GM10248 (cell line): ENCODE results near the gene ZDHHC14.
"Not testable (repeated sequence)": the region's sequence is repeated elsewhere in the genome, so short reads cannot be mapped to it uniquely, and the experiment has no call there.

ENCODE experiments used
- CTCF ChIA-PET: fragments of 300-600 bp; sonication (Branson Sonifier 250); formaldehyde crosslinking; extraction: SDS; loops from one replicate; lab custom pipeline; 2021; ENCODE audit warnings: antibody characterized with exemption; lab: Yijun Ruan, JAX
- POLR2A ChIA-PET: fragments of 350-650 bp; sonication (Branson Sonifier 250); formaldehyde crosslinking; extraction: SDS; loops from one replicate; lab custom pipeline; 2020; ENCODE audit warnings: antibody characterized with exemption; lab: Yijun Ruan, JAX
- DNase-seq: peaks from one replicate; pipeline ENCODE4 v3.0.0; 2012; ENCODE audit errors: extremely low spot score
- CTCF ChIP-seq: IDR thresholded peaks from 2 replicates; pipeline ENCODE4 v1.5.1; 2012; ENCODE audit warnings: mild to moderate bottlenecking, low read depth; ENCODE audit errors: extremely low read depth, missing control alignments, control extremely low read depth

The ZDHHC14 gene

GRCh38 chr6:157459327-157459726 lies 78.3 kb downstream of the ZDHHC14 start:
- CTCF ChIA-PET: no interaction called here
- no peak for TF ChIP-seq CTCF
- no peak for DNase-seq
- POLR2A ChIA-PET: no interaction called here

- POLR2A ChIA-PET: no interaction called here
- no peak for DNase-seq
- no peak for TF ChIP-seq CTCF
- CTCF ChIA-PET: interaction anchor here (1.3 to 1.8 kb wide), 3 partner anchors 19 to 102 kb away, joined by 3 to 7 read pairs (median 5); no protein-coding TSS in a partner anchor
Observed at GRCh38 chr6:157460182-157460999, 79.4 kb downstream of the ZDHHC14 start.

- ChIA-PET POLR2A (no interaction called here), CTCF (interaction anchor here (1.0 to 1.8 kb wide), 9 partner anchors 9 to 110 kb away, joined by 3 to 7 read pairs (median 4); no protein-coding TSS in a partner anchor)
- DNase-seq: peak; percentile 80
- peak; percentile 13 for TF ChIP-seq CTCF
Observed at GRCh38 chr6:157461000-157461915, 80.3 kb downstream of the ZDHHC14 start.

GRCh38 chr6:157462956-157463742 lies 82.2 kb downstream of the ZDHHC14 start:
- DNase-seq: no peak
- ChIA-PET POLR2A (no interaction called here), CTCF (interaction anchor here (0.7 to 1.6 kb wide), 5 partner anchors 10 to 301 kb away, joined by 3 to 4 read pairs (median 3); no protein-coding TSS in a partner anchor)
- TF ChIP-seq CTCF: no peak

GRCh38 chr6:157463743-157464135 lies 82.7 kb downstream of the ZDHHC14 start:
- CTCF ChIA-PET: interaction anchor here (1.1 kb wide), 1 partner anchor 43 kb away, joined by 3 read pairs; no protein-coding TSS in a partner anchor
- DNase-seq, POLR2A ChIA-PET: not testable (repeated sequence)

- POLR2A ChIA-PET: no interaction called here
- peak; percentile 53 for DNase-seq
- no peak for TF ChIP-seq CTCF
- CTCF ChIA-PET: interaction anchor here (1.6 kb wide), 1 partner anchor 57 kb away, joined by 3 read pairs; no protein-coding TSS in a partner anchor
Observed at GRCh38 chr6:157464653-157465535, 83.9 kb downstream of the ZDHHC14 start.
